Muscle layer of colon (tissue), 2 donors: ENCODE results near the gene SAMD10.

Experiments used
- H3K27ac ChIP-seq: one replicate; pipeline ENCODE4 v1.7.0; 2013; ENCODE audit warnings: low read depth, mild to moderate bottlenecking, low read length, moderate library complexity
- H3K27me3 ChIP-seq, 2 donors: one replicate each; pipeline ENCODE4 v1.7.0; 2013; ENCODE audit warnings: low read length in 2 of 2, mild to moderate bottlenecking in 2 of 2; ENCODE audit not compliant: insufficient read depth in 2 of 2, control insufficient read depth in 1 of 2
- H3K36me3 ChIP-seq: one replicate; pipeline ENCODE4 v1.7.0; 2013; ENCODE audit warnings: mild to moderate bottlenecking, low read length; ENCODE audit not compliant: insufficient read depth
- H3K4me1 ChIP-seq: one replicate; pipeline ENCODE4 v1.7.0; 2013; ENCODE audit warnings: mild to moderate bottlenecking, low read length; ENCODE audit not compliant: insufficient read depth
- H3K4me3 ChIP-seq, 2 donors: one replicate each; pipeline ENCODE4 v1.7.0; 2013; ENCODE audit warnings: low read length in 2 of 2, low read depth in 1 of 2, mild to moderate bottlenecking in 1 of 2, moderate library complexity in 1 of 2
- H3K9ac ChIP-seq: one replicate; pipeline ENCODE4 v1.7.0; 2013; ENCODE audit warnings: low read length
- H3K9me3 ChIP-seq: one replicate; pipeline ENCODE4 v1.7.0; 2013; ENCODE audit warnings: mild to moderate bottlenecking, low read length
- donor health status: abdominal sarcoma.
- donor health status: Adenocarcinoma of cecum.

Gene SAMD10

GRCh38 chr20:63929071-63929470 lies 50.4 kb downstream of the SAMD10 start:
- Histone ChIP-seq H3K27me3 (no peaks in the 10 kb centered on the region), H3K36me3 (peaks cover 52% of the 10 kb centered on the region), H3K27ac (no peak overlapping the region), H3K9ac (no peak overlapping the region), H3K9me3 (no peaks in the 10 kb centered on the region), H3K4me1 (no peaks in the 10 kb centered on the region), H3K4me3 (no peak overlapping the region)

GRCh38 chr20:63926298-63926697 lies 53.1 kb downstream of the SAMD10 start:
- Histone ChIP-seq H3K4me1 (no peaks in the 10 kb centered on the region), H3K4me3 (no peak overlapping the region), H3K27me3 (no peaks in the 10 kb centered on the region), H3K9me3 (no peaks in the 10 kb centered on the region), H3K9ac (no peak overlapping the region), H3K27ac (no peak overlapping the region), H3K36me3 (peaks cover 35% of the 10 kb centered on the region)

- H3K9me3 ChIP-seq = no peaks in the 10 kb centered on the region
- H3K4me3 ChIP-seq = no peak overlapping the region
- H3K4me1 ChIP-seq = no peaks in the 10 kb centered on the region
- no peak overlapping the region for H3K27ac ChIP-seq
- H3K27me3 ChIP-seq = no peaks in the 10 kb centered on the region
- no peak overlapping the region for H3K9ac ChIP-seq
- peaks cover 21% of the 10 kb centered on the region for H3K36me3 ChIP-seq
These were observed 55.2 kb downstream of the SAMD10 start for GRCh38 chr20:63924241-63924640.
